HG03354 (cell line): ENCODE measurements around the gene C3AR1.
"Not testable (repeated sequence)": the region's sequence is repeated elsewhere in the genome, so short reads cannot be mapped to it uniquely, and the experiment has no call there.

Source experiments
- ATAC-seq: cut with Tn5 transposase; IDR thresholded peaks from one replicate; pipeline ENCODE4 v1.9.1; 2021; ENCODE audit warnings: mild to moderate bottlenecking; ENCODE audit not compliant: unreplicated experiment, poor library complexity, severe bottlenecking

C3AR1 gene

GRCh38 chr12:8065991-8066594, at the start of gene C3AR1:
Gene C3AR1, minus strand, starts transcription at chr12:8066359. Its CDS starts 6,174 bp downstream, at chr12:8060185.
- peak; percentile 75 for ATAC-seq

- not testable (repeated sequence) for ATAC-seq
These were observed 47.0 kb upstream of the C3AR1 start for GRCh38 chr12:8113117-8113516.

DNA sequence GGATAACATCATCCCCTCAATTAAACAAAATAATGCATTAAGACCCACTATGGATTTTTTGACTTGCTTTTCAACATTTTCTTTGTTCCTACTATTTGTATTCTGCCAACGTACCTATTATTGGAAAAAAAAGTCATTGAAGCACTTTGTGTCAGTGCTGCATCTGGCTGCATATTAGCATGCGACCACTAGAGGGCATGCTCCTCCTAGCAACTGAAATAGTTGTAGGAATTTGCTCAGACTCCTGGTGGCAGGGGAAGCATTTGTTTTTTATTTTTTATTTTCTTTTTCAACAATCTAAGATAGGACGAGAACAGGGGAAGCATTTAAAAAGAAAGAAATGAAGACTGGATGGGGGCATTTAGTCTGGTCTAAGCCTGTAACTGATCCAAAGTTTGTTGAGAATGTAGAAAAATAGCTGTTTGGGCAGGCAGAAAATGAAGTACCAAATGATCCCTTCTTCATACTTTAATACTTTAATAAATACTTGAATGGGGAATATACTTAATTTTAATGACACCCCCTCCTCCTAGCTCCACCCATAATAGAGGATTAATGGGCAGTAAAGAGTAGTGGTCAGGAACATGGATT, 42.7 kb upstream of the C3AR1 start:
- peak; percentile 63 for ATAC-seq

- ATAC-seq, result no peak
These were observed 33.1 kb upstream of the C3AR1 start for GRCh38 chr12:8099235-8099634.

GRCh38 chr12:8096281-8096915, 30.2 kb upstream of the C3AR1 start:
- no peak for ATAC-seq

- no peak for ATAC-seq
These were observed 27.1 kb upstream of the C3AR1 start for GRCh38 chr12:8093291-8093690.

DNA sequence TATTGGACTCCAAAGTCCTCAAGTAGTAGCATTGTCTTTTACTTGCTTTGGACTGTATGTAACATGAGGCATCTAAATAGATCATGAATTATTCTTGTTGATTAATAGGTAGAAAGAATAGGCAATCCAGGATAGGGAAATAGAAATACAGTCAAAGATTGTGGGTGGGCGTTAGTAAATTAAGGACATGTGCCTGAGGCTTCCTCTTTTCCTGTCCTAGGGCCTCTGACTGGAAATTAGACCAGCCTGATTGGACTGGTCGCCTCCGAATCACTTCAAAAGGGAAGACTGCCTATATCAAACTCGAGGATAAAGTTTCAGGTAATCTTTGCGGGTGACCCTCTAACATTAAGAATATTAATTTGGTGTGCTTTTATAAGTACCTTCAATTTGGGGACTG, 23.6 kb upstream of the C3AR1 start:
- ATAC-seq, result no peak

DNA sequence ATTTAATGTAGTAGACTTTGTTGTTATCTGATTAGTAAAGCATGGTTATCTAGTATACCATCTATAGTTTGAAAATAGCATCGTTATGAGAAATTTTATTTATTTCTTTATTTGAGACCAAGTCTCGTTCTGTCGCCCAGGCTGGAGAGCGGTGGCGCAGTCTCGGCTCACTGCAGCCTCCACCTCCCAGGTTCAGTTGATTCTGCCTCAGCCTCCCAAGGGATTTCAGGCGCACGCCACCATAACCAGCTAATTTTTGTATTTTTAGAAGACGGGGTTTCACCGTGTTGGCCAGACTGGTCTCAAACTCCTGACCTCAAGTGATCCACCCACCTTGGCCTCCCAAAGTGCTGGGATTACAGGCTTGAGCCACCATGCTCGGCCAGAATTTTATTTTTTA, 23.1 kb upstream of the C3AR1 start:
- not testable (repeated sequence) for ATAC-seq

DNA sequence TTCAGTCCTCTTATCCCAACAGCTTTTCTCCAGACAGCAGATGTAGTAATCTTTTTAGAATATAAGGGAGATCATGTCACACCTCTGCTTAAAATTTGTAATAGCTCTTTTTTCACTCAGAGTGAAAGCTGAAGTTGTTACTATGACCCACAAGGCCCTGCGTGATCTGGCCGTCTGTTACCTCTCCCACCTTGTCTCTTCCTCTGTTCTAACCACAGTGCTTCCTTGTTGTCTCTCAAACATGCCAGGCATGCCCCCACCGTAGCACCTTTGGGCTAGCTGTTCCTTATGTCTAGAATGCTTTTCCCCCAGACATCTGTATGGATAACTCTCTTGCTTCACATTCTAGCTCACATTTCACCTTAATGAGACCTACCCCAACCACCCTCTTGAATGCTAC, 22.4 kb upstream of the C3AR1 start:
- ATAC-seq, result no peak

GRCh38 chr12:8087666-8088065, 21.5 kb upstream of the C3AR1 start:
- no peak for ATAC-seq

- not testable (repeated sequence) for ATAC-seq
These were observed 18.2 kb upstream of the C3AR1 start for GRCh38 chr12:8084351-8084750.

DNA sequence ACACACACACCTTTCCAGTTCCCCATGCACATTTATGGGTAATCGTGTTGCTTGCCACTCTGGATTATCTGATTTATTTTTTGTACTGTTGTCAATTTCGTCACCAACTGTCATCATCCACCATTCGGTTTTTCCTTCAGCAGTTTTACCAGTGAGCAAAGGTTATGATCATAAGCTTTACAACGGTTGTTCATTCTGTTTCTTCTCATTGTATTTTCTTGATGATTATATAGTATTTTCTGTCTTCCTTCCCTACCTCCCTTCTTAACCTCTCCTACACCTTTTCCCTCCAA, 16.6 kb upstream of the C3AR1 start:
- ATAC-seq, result no peak

DNA sequence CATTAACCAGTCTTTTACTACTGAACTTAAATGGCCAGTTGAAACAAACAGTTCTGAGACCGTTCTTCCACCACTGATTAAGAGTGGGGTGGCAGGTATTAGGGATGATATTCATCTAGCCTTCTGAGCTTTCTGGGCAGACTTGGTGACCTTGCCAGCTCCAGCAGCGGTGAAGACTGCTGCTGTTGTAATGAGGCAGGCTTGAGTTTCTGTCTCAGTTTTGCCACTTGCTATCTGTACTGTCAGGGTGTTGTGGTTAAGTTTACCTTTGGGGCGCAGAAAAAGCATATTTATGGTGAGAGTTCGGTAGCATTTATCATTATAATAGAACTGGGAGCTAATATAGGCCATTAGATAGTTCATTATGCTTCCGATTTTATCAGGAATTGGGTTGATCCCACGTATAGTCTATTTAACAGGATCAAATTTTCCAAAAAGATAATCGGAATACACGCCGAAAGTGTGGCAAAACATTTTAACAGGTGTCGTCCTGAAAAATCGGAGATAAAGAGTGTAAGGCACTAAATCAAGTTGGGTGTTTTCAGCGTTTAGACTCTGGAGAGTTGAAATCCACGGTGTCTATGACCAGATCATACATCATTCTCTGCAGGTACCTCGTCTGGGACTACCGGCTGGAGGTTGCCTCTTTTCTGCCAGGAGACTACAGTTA, 15.2 kb upstream of the C3AR1 start:
- ATAC-seq, result peak; percentile 26

GRCh38 chr12:8080120-8080519, 14.0 kb upstream of the C3AR1 start:
- ATAC-seq, result no peak

GRCh38 chr12:8078916-8079315, 12.8 kb upstream of the C3AR1 start:
- no peak for ATAC-seq

- no peak for ATAC-seq
These were observed 12.2 kb upstream of the C3AR1 start for GRCh38 chr12:8078398-8078797.

- no peak for ATAC-seq
These were observed 11.0 kb upstream of the C3AR1 start for GRCh38 chr12:8077207-8077606.

DNA sequence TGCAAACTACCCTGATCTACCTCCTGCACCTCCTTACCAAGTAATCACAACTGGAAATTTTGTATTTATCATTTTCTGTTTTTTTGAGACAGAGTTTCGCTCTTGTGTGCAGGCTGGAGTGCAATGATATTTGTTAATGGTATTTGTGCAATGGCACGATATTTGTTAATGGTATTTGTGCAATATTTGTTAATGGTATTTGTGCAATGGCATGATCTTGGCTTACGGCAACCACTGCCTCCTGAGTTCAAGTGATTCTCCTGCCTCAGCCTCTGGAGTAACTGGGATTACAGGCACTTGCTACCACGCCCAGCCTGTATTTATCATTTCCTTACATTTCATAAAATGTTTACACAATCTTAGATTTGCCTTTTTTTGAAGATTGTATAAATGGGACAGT, 10.2 kb upstream of the C3AR1 start:
- no peak for ATAC-seq

DNA sequence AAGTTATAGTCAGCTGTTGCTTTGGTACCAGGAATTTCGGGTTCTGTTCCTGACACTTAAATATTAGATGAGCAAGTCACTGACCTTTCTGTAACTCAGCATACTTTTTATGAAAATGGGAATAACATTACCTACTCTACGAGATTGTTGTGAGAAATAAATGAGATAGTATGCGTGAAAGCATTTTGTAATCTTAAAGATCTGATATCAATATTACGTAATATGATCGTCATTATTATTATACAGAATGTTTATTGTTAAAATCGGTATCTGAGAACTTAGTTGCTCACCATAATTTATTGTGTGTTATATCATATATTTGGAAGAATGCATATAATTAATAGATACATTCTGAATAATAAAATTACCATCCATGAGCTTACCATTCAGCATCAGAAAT, 9.8 kb upstream of the C3AR1 start:
- ATAC-seq, result no peak

GRCh38 chr12:8071820-8072219, 5.7 kb upstream of the C3AR1 start:
- not testable (repeated sequence) for ATAC-seq

- ATAC-seq, result no peak
These were observed 3.4 kb upstream of the C3AR1 start for GRCh38 chr12:8069582-8069981.
